SK-N-SH (cell line): ENCODE results near the gene PPP2R5C. TPM values are rescaled to one million over a fixed set of nuclear protein-coding genes. Genes with fewer than 3 reads are reported as not detected.

Experiments
- CTCF ChIA-PET: fragments of 300-600, 350-600 bp; formaldehyde crosslinking; extraction: SDS; loops from one replicate; lab custom pipeline; 2021; lab: Yijun Ruan, JAX
- POLR2A ChIA-PET: fragments of 350-600 bp; sonication (Branson Sonifier 250); formaldehyde crosslinking; extraction: SDS; loops from one replicate; lab custom pipeline; 2020; ENCODE audit warnings: antibody characterized with exemption, inconsistent platforms; lab: Yijun Ruan, JAX
- DNase-seq: peaks from one replicate; pipeline ENCODE4 v3.0.0; 2012
- H2AFZ ChIP-seq: fragments of 200-600 bp; sonication (generic); 2 replicates; pipeline ENCODE4 v1.8.1; 2016; ENCODE audit warnings: antibody characterized with exemption, mild to moderate bottlenecking, low read depth
- H3F3A ChIP-seq: fragments of 200-600 bp; sonication (generic); replicated peaks from 2 replicates; pipeline ENCODE3; 2016; ENCODE audit warnings: antibody characterized with exemption, mild to moderate bottlenecking; ENCODE audit not compliant: insufficient read depth
- H3K27ac ChIP-seq, 2 experiments: fragments of 200-500 bp in 1 of 2; fragments of 200-600 bp in 1 of 2; sonication (Bioruptor generic) in 1 of 2; sonication (generic), shearing (Covaris generic) in 1 of 2; 2 replicates each; pipeline versions ENCODE4 v1.5.1 to v1.6.1; 2014 to 2016; ENCODE audit warnings: low read depth in 2 of 2, inconsistent platforms in 1 of 2, low read length in 1 of 2, mild to moderate bottlenecking in 1 of 2, mixed read lengths in 1 of 2
- H3K27me3 ChIP-seq: fragments of 200-600 bp; sonication (generic), shearing (Covaris generic); 2 replicates; pipeline ENCODE4 v1.6.1; 2016; ENCODE audit warnings: mixed run types; ENCODE audit not compliant: insufficient read depth
- H3K36me3 ChIP-seq, 2 experiments: fragments of 200-500 bp in 1 of 2; fragments of 200-600 bp in 1 of 2; sonication (Bioruptor generic) in 1 of 2; sonication (generic) in 1 of 2; replicated peaks in 1 of 2; 2 replicates each; pipeline versions ENCODE3 to v1.5.1; 2014 to 2016; ENCODE audit warnings: low read length in 1 of 2, mild to moderate bottlenecking in 1 of 2; ENCODE audit not compliant: insufficient read depth in 2 of 2, control insufficient read depth in 1 of 2
- H3K4me1 ChIP-seq, 2 experiments: fragments of 200-500 bp in 1 of 2; fragments of 200-600 bp in 1 of 2; sonication (Bioruptor generic) in 1 of 2; sonication (generic), shearing (Covaris generic) in 1 of 2; 2 replicates each; pipeline versions ENCODE4 v1.5.1 to v1.6.1; 2014 to 2016; ENCODE audit warnings: low read depth in 1 of 2, low read length in 1 of 2, mixed run types in 1 of 2; ENCODE audit not compliant: insufficient read depth in 2 of 2, control insufficient read depth in 1 of 2
- H3K4me2 ChIP-seq: fragments of 200-600 bp; sonication (generic), shearing (Covaris generic); 2 replicates; pipeline ENCODE4 v1.6.1; 2017; ENCODE audit warnings: mixed run types
- H3K4me3 ChIP-seq, 2 experiments: fragments of 200-500 bp in 1 of 2; fragments of 200-600 bp in 1 of 2; sonication (Bioruptor generic) in 1 of 2; sonication (generic), shearing (Covaris generic) in 1 of 2; 2 replicates each; pipeline versions ENCODE4 v1.5.1 to v1.8.1; 2014 to 2016; ENCODE audit warnings: low read depth in 2 of 2, inconsistent platforms in 1 of 2, low read length in 1 of 2, mild to moderate bottlenecking in 1 of 2, mixed read lengths in 1 of 2, moderate library complexity in 1 of 2
- H3K79me2 ChIP-seq: fragments of 200-600 bp; sonication (generic); 2 replicates; pipeline ENCODE4 v1.8.1; 2017; ENCODE audit warnings: mild to moderate bottlenecking; ENCODE audit not compliant: insufficient read depth
- H3K9ac ChIP-seq: fragments of 200-600 bp; sonication (generic); 2 replicates; pipeline ENCODE4 v1.6.1; 2017; ENCODE audit warnings: mixed run types
- H3K9me2 ChIP-seq: fragments of 200-600 bp; sonication (generic); 2 replicates; pipeline ENCODE4 v1.6.1; 2017; ENCODE audit warnings: mixed run types
- H3K9me3 ChIP-seq: fragments of 200-600 bp; sonication (generic); 2 replicates; pipeline ENCODE4 v1.6.1; 2017; ENCODE audit warnings: mixed run types, mild to moderate bottlenecking, moderate library complexity
- H4K20me1 ChIP-seq: fragments of 200-600 bp; sonication (generic); 2 replicates; pipeline ENCODE4 v1.6.1; 2017; ENCODE audit warnings: mild to moderate bottlenecking, mixed run types; ENCODE audit not compliant: insufficient read depth
- CTCF ChIP-seq: fragments of 200-600 bp; sonication (generic); IDR thresholded peaks from 2 replicates; pipeline ENCODE4 v1.6.1; 2017; ENCODE audit warnings: antibody characterized with exemption, mild to moderate bottlenecking, moderate library complexity
- FOXJ3 ChIP-seq: sonication (generic); formaldehyde crosslinking; IDR thresholded peaks from 2 replicates; pipeline ENCODE4 v1.5.1; 2020; ENCODE audit warnings: mild to moderate bottlenecking, missing genetic modification reagents
- GABPA ChIP-seq: IDR thresholded peaks from 2 replicates; pipeline ENCODE4 v1.4.0; 2012; ENCODE audit warnings: low read depth, mild to moderate bottlenecking
- GATA2 ChIP-seq: sonication (generic); formaldehyde crosslinking; IDR thresholded peaks from 2 replicates; pipeline ENCODE4 v1.5.0; 2020; ENCODE audit warnings: mild to moderate bottlenecking, missing genetic modification reagents
- IRF3 ChIP-seq: fragments of 150-350 bp; IDR thresholded peaks from 2 replicates; pipeline ENCODE4 v1.6.1; 2016; ENCODE audit warnings: mild to moderate bottlenecking, low read depth, low read length
- NRF1 ChIP-seq: IDR thresholded peaks from 2 replicates; pipeline ENCODE4 v1.6.1; 2012; ENCODE audit warnings: low read depth, mild to moderate bottlenecking, low read length
- RCOR1 ChIP-seq: fragments of 150-350 bp; IDR thresholded peaks from 2 replicates; pipeline ENCODE4 v1.6.1; 2017; ENCODE audit warnings: antibody characterized with exemption, low read length
- REST ChIP-seq: IDR thresholded peaks from 2 replicates; pipeline ENCODE4 v1.6.1; 2012; ENCODE audit warnings: mild to moderate bottlenecking, low read depth, low read length, moderate library complexity
- RFX5 ChIP-seq: IDR thresholded peaks from 2 replicates; pipeline ENCODE4 v1.6.1; 2012; ENCODE audit warnings: mild to moderate bottlenecking, improper control_type of control experiment, low read length
- SMC3 ChIP-seq: IDR thresholded peaks from 2 replicates; pipeline ENCODE4 v1.6.1; 2012; ENCODE audit warnings: low read depth, low read length, improper control_type of control experiment
- TAF1 ChIP-seq: IDR thresholded peaks from 2 replicates; pipeline ENCODE4 v1.6.1; 2012; ENCODE audit warnings: low read depth, mild to moderate bottlenecking, low read length, moderate library complexity, borderline replicate concordance
- YY1 ChIP-seq: IDR thresholded peaks from 2 replicates; pipeline ENCODE4 v1.4.0; 2012; ENCODE audit warnings: low read depth, mild to moderate bottlenecking
- WGBS: methylation state at CpG from one replicate; pipeline ENCODE4 v1.1.6; 2017; ENCODE audit warnings: low lambda C conversion rate; 5-methylcytosine and 5-hydroxymethylcytosine counted together
- polyA plus RNA-seq, 3 experiments: library from polyadenylated mRNA; depleted of rRNA; stranded (reverse); fragments of >200 nt; gene quantifications; 2 replicates each; pipeline ENCODE4 v1.2.3, GENCODE V29; 2012
- TF ChIP-seq, protein P1 (sequence below): fragments of 150-350 bp; IDR thresholded peaks from 2 replicates; pipeline ENCODE4 v1.6.1; 2017; ENCODE audit warnings: antibody characterized with exemption, low read length, low read depth, borderline replicate concordance

Gene PPP2R5C
- polyA plus RNA-seq, 1 of the 3 experiments (the other 2 are of a cell fraction), result 43.7 TPM

DNA sequence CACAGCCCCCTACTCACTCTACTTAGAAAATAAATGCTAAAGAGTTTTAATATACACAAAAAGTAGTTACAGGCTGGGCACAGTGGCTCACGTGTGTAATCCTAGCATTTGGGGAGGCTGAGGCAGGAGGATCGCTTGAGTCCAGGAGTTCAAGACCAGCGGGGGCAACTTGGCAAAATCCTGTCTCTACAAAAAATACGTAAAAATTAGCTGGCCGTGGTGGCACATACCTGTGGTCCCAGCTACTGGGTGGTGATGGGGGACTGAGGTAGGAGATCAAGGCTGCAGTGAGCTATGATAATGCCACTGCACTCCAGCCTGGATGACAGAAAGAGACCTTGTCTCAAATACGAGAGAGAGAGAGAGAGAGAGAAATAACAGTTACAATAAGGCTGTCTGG, 193.0 kb downstream of the PPP2R5C start:
- Histone ChIP-seq H2AFZ (no peak overlapping the region), H3K79me2 (peaks cover 6% of the 10 kb centered on the region), H3F3A (peaks cover 3% of the 10 kb centered on the region), H4K20me1 (no peaks in the 10 kb centered on the region), H3K4me2 (no peak overlapping the region), H3K27me3 (no peaks in the 10 kb centered on the region), H3K4me3 (no peak overlapping the region), H3K9me2 (no peaks in the 10 kb centered on the region), H3K27ac (no peak overlapping the region), H3K4me1 (peaks cover 0 to 3% of the 10 kb centered on the region in 2 experiments; a peak in 1 of 4 replicates), H3K9me3 (no peaks in the 10 kb centered on the region), H3K36me3 (no peaks in the 10 kb centered on the region), H3K9ac (no peak overlapping the region)
- POLR2A ChIA-PET, result no interaction called here
- 65% methylated on average over 6 of the region's 6 CpGs for WGBS
- CTCF ChIA-PET, result interaction anchor here (2.4 kb wide), 1 partner anchor 184 kb away, joined by 13 read pairs; no protein-coding TSS in a partner anchor
- no peak for TF ChIP-seq GABPA
- no peak for TF ChIP-seq GATA2 (CRISPR knock-in tag)
- TF ChIP-seq REST, result no peak
- no peak for TF ChIP-seq FOXJ3 (CRISPR knock-in tag)
- no peak for TF ChIP-seq YY1
- no peak for TF ChIP-seq CTCF
- TF ChIP-seq, protein P1, sequence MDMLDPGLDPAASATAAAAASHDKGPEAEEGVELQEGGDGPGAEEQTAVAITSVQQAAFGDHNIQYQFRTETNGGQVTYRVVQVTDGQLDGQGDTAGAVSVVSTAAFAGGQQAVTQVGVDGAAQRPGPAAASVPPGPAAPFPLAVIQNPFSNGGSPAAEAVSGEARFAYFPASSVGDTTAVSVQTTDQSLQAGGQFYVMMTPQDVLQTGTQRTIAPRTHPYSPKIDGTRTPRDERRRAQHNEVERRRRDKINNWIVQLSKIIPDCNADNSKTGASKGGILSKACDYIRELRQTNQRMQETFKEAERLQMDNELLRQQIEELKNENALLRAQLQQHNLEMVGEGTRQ, result no peak
- no peak for TF ChIP-seq TAF1
- no peak for TF ChIP-seq RCOR1
- TF ChIP-seq SMC3, result no peak
- TF ChIP-seq RFX5, result no peak
- TF ChIP-seq NRF1, result no peak
- no peak for TF ChIP-seq IRF3
- no peak for DNase-seq
